Measurements from ENCODE around the gene COL9A2. TPM values are rescaled to one million over a fixed set of nuclear protein-coding genes. Genes with fewer than 3 reads are reported as not detected.

The COL9A2 gene
- total and polyA plus RNA-seq, 7 donors = 0.99 to 19.6 (median 1.6) TPM

DNA sequence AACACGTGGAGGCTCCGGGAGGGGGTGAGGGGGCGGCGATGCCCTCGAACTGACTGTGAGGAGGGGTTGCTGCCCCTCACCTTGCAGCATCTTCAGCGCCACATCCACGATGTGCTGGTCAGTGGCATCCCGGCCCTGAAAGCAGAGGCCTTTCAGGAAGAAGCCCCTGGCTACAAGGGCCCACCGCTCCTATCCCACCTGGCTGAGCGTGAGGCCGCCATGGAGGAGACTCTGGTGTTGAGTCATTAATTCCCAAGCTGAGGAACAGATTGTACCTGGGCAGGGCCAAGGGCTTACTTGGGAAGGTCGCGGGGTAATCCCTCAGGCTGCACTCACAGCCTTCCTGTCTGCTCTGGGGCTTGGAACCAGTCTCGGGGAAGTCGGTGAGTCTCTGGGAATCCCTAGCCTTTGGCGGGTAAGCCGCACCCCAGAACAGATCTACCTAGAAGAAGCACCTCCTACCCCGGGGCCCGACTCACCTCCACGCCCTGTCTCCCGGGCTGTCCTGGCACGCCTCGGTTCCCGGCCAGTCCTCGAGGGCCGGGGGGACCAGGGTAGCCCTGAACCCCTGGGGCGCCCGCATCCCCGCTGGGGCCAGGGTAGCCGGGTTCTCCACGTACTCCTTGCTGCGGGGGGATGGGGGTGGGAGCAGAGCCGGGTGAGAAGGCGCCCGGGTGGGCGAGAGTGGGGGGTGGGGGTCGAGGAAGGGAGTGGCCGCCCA is 13.9 kb downstream of the COL9A2 start:
- no peaks in the 10 kb centered on the region for H3K36me3 ChIP-seq
- no peak overlapping the region for H3K27ac ChIP-seq
- TF ChIP-seq EP300 (IDR thresholded peaks at IDR 0.05) (no peak), POLR2A (IDR thresholded peaks at IDR 0.05) (no peak), POLR2AphosphoS5 (IDR thresholded peaks at IDR 0.05) (no peak)
- TF ChIP-seq, protein P1, sequence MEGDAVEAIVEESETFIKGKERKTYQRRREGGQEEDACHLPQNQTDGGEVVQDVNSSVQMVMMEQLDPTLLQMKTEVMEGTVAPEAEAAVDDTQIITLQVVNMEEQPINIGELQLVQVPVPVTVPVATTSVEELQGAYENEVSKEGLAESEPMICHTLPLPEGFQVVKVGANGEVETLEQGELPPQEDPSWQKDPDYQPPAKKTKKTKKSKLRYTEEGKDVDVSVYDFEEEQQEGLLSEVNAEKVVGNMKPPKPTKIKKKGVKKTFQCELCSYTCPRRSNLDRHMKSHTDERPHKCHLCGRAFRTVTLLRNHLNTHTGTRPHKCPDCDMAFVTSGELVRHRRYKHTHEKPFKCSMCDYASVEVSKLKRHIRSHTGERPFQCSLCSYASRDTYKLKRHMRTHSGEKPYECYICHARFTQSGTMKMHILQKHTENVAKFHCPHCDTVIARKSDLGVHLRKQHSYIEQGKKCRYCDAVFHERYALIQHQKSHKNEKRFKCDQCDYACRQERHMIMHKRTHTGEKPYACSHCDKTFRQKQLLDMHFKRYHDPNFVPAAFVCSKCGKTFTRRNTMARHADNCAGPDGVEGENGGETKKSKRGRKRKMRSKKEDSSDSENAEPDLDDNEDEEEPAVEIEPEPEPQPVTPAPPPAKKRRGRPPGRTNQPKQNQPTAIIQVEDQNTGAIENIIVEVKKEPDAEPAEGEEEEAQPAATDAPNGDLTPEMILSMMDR (IDR thresholded peaks at IDR 0.05) = no peak
- H3K4me1 ChIP-seq = no peaks in the 10 kb centered on the region
- 85 to 92% methylated on average over 38 of the region's 38 CpGs for WGBS, 2 donors
- intact Hi-C loops (cut with DNase I) = no loop called here
- peaks cover 0 to 15% (median 11%) of the 10 kb centered on the region in 3 donors for H3K27me3 ChIP-seq
- no peaks in the 10 kb centered on the region for H3K9me3 ChIP-seq
- no peak overlapping the region for H3K4me3 ChIP-seq
- DNase-seq = no peak

DNA sequence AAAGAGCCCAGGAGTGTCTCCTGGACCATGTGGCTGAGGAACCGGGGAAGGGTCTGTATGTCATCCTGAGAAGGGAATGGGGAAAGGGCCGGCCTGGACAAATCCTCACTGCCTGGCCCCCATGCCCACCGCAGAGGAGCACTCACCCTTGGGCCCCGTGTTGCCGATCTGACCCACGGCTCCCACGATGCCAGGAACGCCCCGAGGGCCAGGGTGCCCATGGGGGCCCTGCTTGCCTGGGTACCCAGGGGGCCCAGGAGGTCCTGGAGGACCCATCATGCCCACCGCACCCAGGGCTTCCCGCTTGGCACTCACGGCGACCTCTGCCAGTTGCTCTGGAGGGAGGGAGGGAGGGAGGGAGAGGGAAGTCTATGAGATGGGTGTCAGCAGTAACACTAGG is 14.6 kb downstream of the COL9A2 start:
- TF ChIP-seq POLR2AphosphoS5 (IDR thresholded peaks at IDR 0.05) = no peak
- TF ChIP-seq POLR2A (IDR thresholded peaks at IDR 0.05) = no peak
- no peak for TF ChIP-seq EP300 (IDR thresholded peaks at IDR 0.05)
- TF ChIP-seq, protein P1 (IDR thresholded peaks at IDR 0.05) = no peak
- no peaks in the 10 kb centered on the region for H3K9me3 ChIP-seq
- DNase-seq = no peak
- no peaks in the 10 kb centered on the region for H3K36me3 ChIP-seq
- peaks cover 0 to 15% (median 11%) of the 10 kb centered on the region in 3 donors for H3K27me3 ChIP-seq
- no peak overlapping the region for H3K27ac ChIP-seq
- no peaks in the 10 kb centered on the region for H3K4me1 ChIP-seq
- no peak overlapping the region for H3K4me3 ChIP-seq
- intact Hi-C loops (cut with DNase I) = no loop called here
- 95 to 96% methylated on average over 13 of the region's 13 CpGs for WGBS, 2 donors

DNA sequence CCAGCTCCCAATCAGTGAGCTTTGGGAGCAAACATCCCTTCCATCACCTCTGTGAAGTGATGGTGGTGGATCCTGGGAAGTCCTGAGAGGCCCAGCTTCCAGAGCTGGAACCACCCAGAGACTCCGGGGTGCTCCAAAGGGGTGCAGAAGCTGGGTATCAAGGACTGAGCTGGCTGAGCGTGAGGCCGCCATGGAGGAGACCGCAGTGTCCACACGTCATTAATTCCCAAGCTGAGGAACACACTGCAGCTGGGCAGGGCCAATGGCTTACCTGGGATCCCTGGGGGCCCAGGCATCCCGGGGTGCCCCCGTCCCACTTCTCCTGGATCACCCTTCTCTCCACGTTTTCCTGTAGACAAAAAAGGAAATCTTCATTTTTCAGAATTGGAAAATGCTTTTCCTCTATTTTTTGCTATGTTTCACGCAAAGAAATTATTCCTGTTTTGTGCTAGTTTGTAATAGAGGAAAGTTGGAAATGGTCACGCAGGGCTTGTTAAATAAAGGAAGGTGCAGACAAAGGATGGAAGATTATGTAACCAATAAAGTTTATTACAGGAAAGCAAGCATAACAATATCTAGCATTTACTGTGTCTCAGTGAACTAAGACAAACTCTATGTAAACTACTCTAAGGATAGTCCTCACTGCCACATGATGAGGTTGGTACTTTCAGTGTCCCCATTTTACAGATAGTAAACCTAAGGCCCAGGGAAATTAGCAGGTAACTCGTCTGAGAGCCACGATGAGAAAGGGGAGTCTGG is 15.4 kb downstream of the COL9A2 start:
- DNase-seq = no peak
- 86 to 93% methylated on average over 12 of the region's 12 CpGs for WGBS, 2 donors

DNA sequence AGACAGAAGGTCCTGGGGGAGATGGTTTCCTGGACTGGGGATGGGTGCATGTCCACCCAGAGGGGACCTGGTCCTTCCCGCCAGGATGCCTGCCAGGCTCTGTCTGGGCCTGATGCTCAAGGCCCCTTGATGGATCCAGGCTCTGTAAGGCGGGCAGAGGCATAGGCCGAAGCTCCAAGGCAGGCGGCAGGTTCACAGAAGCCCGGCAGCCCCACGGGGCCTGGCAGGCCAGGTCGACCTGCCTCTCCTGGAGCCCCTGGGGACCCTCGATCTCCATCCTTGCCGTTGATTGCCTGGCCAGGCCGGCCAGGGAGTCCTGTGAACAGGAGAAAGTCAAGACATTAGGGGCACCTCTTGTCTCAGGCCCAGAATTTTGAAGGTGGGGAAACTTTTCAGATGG is 16.0 kb downstream of the COL9A2 start:
- DNase-seq = no peak
- TF ChIP-seq EP300 (IDR thresholded peaks at IDR 0.05) = no peak
- TF ChIP-seq, protein P1 (IDR thresholded peaks at IDR 0.05) = no peak
- TF ChIP-seq POLR2A (IDR thresholded peaks at IDR 0.05) = no peak
- no peak for TF ChIP-seq POLR2AphosphoS5 (IDR thresholded peaks at IDR 0.05)

More for the DNA sequence above, 15.4 kb downstream of the COL9A2 start:
- no peak overlapping the region for H3K27ac ChIP-seq
- no peak overlapping the region for H3K4me3 ChIP-seq
- intact Hi-C loops (cut with DNase I) = no loop called here
- no peaks in the 10 kb centered on the region for H3K4me1 ChIP-seq
- peaks cover 0 to 15% (median 11%) of the 10 kb centered on the region in 3 donors for H3K27me3 ChIP-seq
- TF ChIP-seq POLR2A (IDR thresholded peaks at IDR 0.05) (no peak), EP300 (IDR thresholded peaks at IDR 0.05) (no peak), POLR2AphosphoS5 (IDR thresholded peaks at IDR 0.05) (no peak)
- TF ChIP-seq, protein P1 (IDR thresholded peaks at IDR 0.05) = no peak
- H3K36me3 ChIP-seq = no peaks in the 10 kb centered on the region
- no peaks in the 10 kb centered on the region for H3K9me3 ChIP-seq

More for the DNA sequence above, 16.0 kb downstream of the COL9A2 start:
- Histone ChIP-seq H3K36me3 (no peaks in the 10 kb centered on the region), H3K9me3 (no peaks in the 10 kb centered on the region), H3K4me3 (no peak overlapping the region), H3K27ac (no peak overlapping the region), H3K4me1 (no peaks in the 10 kb centered on the region), H3K27me3 (peaks cover 0 to 15% (median 11%) of the 10 kb centered on the region in 3 donors)
- WGBS, 2 donors = 95% methylated on average over 10 of the region's 10 CpGs
- intact Hi-C loops (cut with DNase I) = no loop called here
